GM12801 (cell line): ENCODE data around the gene MYL6B.

Experiments
- TF ChIP-seq, protein P1 (sequence below): IDR thresholded peaks from one replicate; pipeline ENCODE4 v1.5.1; 2011; ENCODE audit warnings: control low read depth; ENCODE audit not compliant: insufficient read length; ENCODE audit errors: extremely low read depth

Gene MYL6B

DNA sequence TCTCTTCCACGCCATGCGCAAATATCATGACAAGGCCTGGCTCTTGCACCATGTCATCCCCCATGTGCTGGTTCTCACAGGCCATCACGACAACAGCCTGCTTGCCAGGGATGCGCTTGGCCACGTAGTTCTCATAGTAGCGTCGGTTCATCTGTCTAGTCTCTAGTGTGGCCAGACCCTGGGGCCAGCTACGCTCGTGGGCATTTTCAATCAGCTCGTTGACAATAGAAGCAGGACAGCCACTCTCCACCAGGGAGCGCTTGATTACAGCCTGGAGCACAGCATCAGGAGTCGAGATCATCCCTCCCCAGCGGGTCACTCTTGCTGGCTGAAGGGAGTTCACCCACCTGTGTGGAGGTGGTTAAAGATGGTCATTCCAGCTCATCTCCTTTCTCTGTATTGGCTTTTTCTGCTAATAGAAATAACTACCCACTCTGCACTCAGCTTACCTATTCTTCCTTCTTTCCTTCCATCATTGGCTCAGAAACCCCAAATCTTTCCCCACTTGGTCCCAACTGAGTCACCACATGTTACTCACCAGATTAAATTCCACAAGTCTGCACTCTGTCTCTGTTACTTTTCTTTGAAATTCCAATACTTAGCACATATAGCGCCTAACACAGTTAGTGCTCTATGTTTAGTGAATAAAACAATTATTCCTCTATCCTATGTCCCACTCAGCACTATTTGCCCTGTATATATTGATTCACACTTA, 54.2 kb downstream of the MYL6B start:
- TF ChIP-seq, protein P1, sequence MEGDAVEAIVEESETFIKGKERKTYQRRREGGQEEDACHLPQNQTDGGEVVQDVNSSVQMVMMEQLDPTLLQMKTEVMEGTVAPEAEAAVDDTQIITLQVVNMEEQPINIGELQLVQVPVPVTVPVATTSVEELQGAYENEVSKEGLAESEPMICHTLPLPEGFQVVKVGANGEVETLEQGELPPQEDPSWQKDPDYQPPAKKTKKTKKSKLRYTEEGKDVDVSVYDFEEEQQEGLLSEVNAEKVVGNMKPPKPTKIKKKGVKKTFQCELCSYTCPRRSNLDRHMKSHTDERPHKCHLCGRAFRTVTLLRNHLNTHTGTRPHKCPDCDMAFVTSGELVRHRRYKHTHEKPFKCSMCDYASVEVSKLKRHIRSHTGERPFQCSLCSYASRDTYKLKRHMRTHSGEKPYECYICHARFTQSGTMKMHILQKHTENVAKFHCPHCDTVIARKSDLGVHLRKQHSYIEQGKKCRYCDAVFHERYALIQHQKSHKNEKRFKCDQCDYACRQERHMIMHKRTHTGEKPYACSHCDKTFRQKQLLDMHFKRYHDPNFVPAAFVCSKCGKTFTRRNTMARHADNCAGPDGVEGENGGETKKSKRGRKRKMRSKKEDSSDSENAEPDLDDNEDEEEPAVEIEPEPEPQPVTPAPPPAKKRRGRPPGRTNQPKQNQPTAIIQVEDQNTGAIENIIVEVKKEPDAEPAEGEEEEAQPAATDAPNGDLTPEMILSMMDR, result no peak
